Loucy (cell line): ENCODE measurements around the gene SFMBT2.

ENCODE experiments used
- H2AFZ ChIP-seq: fragments of 200-600 bp; sonication (generic); 2 replicates; pipeline ENCODE4 v1.6.0; 2016; ENCODE audit warnings: antibody characterized with exemption, mild to moderate bottlenecking, low read length, moderate library complexity
- H3F3A ChIP-seq: fragments of 200-600 bp; 2 replicates; pipeline ENCODE4 v1.6.0; 2016; ENCODE audit warnings: antibody characterized with exemption, low read depth, mild to moderate bottlenecking
- H3K27me3 ChIP-seq: fragments of 200-600 bp; sonication (generic); 2 replicates; pipeline ENCODE4 v1.6.1; 2014; ENCODE audit warnings: low read length, mild to moderate bottlenecking; ENCODE audit not compliant: insufficient read depth, poor library complexity, severe bottlenecking
- H3K36me3 ChIP-seq: fragments of 200-600 bp; sonication (generic); 2 replicates; pipeline ENCODE4 v1.6.1; 2016; ENCODE audit warnings: low read length; ENCODE audit not compliant: insufficient read depth
- H3K4me1 ChIP-seq: fragments of 200-600 bp; sonication (generic); 2 replicates; pipeline ENCODE4 v1.5.1; 2014; ENCODE audit warnings: low read length, mild to moderate bottlenecking; ENCODE audit not compliant: insufficient read depth, poor library complexity, severe bottlenecking
- H3K4me2 ChIP-seq: fragments of 200-600 bp; sonication (generic); 2 replicates; pipeline ENCODE4 v1.6.0; 2014; ENCODE audit warnings: antibody characterized with exemption, low read length, low read depth, mild to moderate bottlenecking; ENCODE audit not compliant: poor library complexity, severe bottlenecking
- H3K4me3 ChIP-seq: fragments of 200-600 bp; sonication (generic); 2 replicates; pipeline ENCODE4 v1.5.1; 2014; ENCODE audit warnings: low read length, mild to moderate bottlenecking, mixed read lengths; ENCODE audit not compliant: poor library complexity, severe bottlenecking
- H3K79me2 ChIP-seq: fragments of 200-600 bp; sonication (generic); 2 replicates; pipeline ENCODE4 v1.6.1; 2014; ENCODE audit warnings: low read length; ENCODE audit not compliant: insufficient read depth
- H3K9ac ChIP-seq: fragments of 200-600 bp; sonication (generic); 2 replicates; pipeline ENCODE4 v1.6.0; 2014; ENCODE audit warnings: mild to moderate bottlenecking, low read depth, low read length, moderate library complexity; ENCODE audit not compliant: poor library complexity, severe bottlenecking
- H3K9me2 ChIP-seq: fragments of 200-600 bp; sonication (generic); replicated peaks from 2 replicates; pipeline ENCODE4 v1.6.1; 2016; ENCODE audit warnings: low read depth, low read length, mixed read lengths
- H3K9me3 ChIP-seq: fragments of 200-600 bp; sonication (generic); 2 replicates; pipeline ENCODE4 v1.6.1; 2014; ENCODE audit warnings: mild to moderate bottlenecking, antibody characterized with exemption, low read length, low read depth; ENCODE audit not compliant: insufficient read depth
- H4K20me1 ChIP-seq: fragments of 200-600 bp; sonication (generic); 2 replicates; pipeline ENCODE4 v1.6.0; 2014; ENCODE audit warnings: antibody characterized with exemption, low read length, mild to moderate bottlenecking; ENCODE audit not compliant: insufficient read depth, poor library complexity, severe bottlenecking
- CTCF ChIP-seq: fragments of 200-600 bp; sonication (generic); conservative IDR thresholded peaks from 2 replicates; pipeline ENCODE4 v1.5.1; 2014; ENCODE audit warnings: mild to moderate bottlenecking, antibody characterized with exemption, low read length
- EZH2phosphoT487 ChIP-seq: fragments of 200-600 bp; IDR thresholded peaks from 2 replicates; pipeline ENCODE4 v1.6.1; 2018; ENCODE audit warnings: antibody characterized with exemption, mild to moderate bottlenecking, moderate library complexity, borderline replicate concordance

The SFMBT2 gene

GRCh38 chr10:7134448-7134847 is 276.4 kb downstream of the SFMBT2 start:
- Histone ChIP-seq H3K36me3 (no peaks in the 10 kb centered on the region), H3K4me1 (peaks cover 3% of the 10 kb centered on the region)
- TF ChIP-seq CTCF (no peak), EZH2phosphoT487 (no peak)

GRCh38 chr10:7133958-7134357 is 276.9 kb downstream of the SFMBT2 start:
- no peaks in the 10 kb centered on the region for H3F3A ChIP-seq
- peaks cover 3% of the 10 kb centered on the region for H3K4me1 ChIP-seq
- H3K9me3 ChIP-seq, result no peaks in the 10 kb centered on the region
- no peaks in the 10 kb centered on the region for H3K36me3 ChIP-seq
- no peak overlapping the region for H3K9ac ChIP-seq
- no peaks in the 10 kb centered on the region for H3K27me3 ChIP-seq
- H2AFZ ChIP-seq, result no peak overlapping the region
- no peaks in the 10 kb centered on the region for H3K9me2 ChIP-seq
- H3K4me2 ChIP-seq, result no peak overlapping the region
- TF ChIP-seq CTCF (no peak), EZH2phosphoT487 (no peak)
- H3K79me2 ChIP-seq, result no peaks in the 10 kb centered on the region
- no peak overlapping the region for H3K4me3 ChIP-seq
- H4K20me1 ChIP-seq, result no peaks in the 10 kb centered on the region

More at GRCh38 chr10:7134448-7134847, 276.4 kb downstream of the SFMBT2 start:
- Histone ChIP-seq H4K20me1 (no peaks in the 10 kb centered on the region), H3K9me3 (no peaks in the 10 kb centered on the region), H2AFZ (no peak overlapping the region), H3K9ac (no peak overlapping the region), H3K9me2 (no peaks in the 10 kb centered on the region), H3K27me3 (no peaks in the 10 kb centered on the region), H3K79me2 (no peaks in the 10 kb centered on the region), H3F3A (no peaks in the 10 kb centered on the region), H3K4me2 (no peak overlapping the region), H3K4me3 (no peak overlapping the region)

- no peak overlapping the region for H3K4me2 ChIP-seq
- H3K79me2 ChIP-seq, result no peaks in the 10 kb centered on the region
- no peaks in the 10 kb centered on the region for H3K9me3 ChIP-seq
- no peak for TF ChIP-seq EZH2phosphoT487
- no peak for TF ChIP-seq CTCF
- H3K9ac ChIP-seq, result no peak overlapping the region
- H3K9me2 ChIP-seq, result no peaks in the 10 kb centered on the region
- no peaks in the 10 kb centered on the region for H4K20me1 ChIP-seq
- peaks cover 3% of the 10 kb centered on the region for H3K4me1 ChIP-seq
- no peak overlapping the region for H3K4me3 ChIP-seq
- no peaks in the 10 kb centered on the region for H3K36me3 ChIP-seq
- H3K27me3 ChIP-seq, result no peaks in the 10 kb centered on the region
- H3F3A ChIP-seq, result no peaks in the 10 kb centered on the region
- no peak overlapping the region for H2AFZ ChIP-seq
Measured at GRCh38 chr10:7133278-7133677, 277.6 kb downstream of the SFMBT2 start.
